ENCODE results near the gene NR1D2. TPM values are rescaled to one million over a fixed set of nuclear protein-coding genes. Genes with fewer than 3 reads are reported as not detected.
"Not testable (repeated sequence)": the region's sequence is repeated elsewhere in the genome, so short reads cannot be mapped to it uniquely, and the experiment has no call there.

Gene NR1D2
- total RNA-seq, 1 donor from 2014 or later, result 3.0 TPM

DNA sequence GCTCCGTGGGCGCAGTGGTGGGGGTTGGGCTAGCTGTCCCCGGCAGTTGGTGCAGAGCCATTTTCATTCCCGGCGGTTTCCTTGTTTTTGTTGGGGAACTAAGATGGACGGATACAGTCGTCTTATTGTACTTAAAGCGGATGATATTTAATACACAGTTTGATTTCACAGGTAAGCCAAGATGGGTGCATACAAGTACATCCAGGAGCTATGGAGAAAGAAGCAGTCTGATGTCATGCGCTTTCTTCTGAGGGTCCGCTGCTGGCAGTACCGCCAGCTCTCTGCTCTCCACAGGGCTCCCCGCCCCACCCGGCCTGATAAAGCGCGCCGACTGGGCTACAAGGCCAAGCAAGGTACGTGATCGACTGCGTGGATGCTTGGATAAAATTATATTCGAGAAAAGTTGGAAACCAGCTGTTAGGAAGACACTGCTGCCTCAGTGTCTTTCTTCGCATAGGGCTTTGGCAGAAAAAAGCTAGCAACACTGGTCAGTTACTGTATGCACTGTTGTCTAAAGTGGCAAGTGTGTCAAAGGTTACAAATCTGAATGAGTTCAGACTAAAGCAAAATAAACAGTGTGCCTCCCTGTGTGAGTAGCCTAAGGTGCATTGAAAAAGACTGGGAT, 27.3 kb upstream of the NR1D2 start:
- intact Hi-C loops (cut with micrococcal nuclease), result loop anchor here (1.0 to 10.0 kb wide), 7 partner anchors 28 to 1867 kb away; partner anchors contain the start of genes NGLY1, NR1D2 and UBE2E2
- H3K9me3 Mint-ChIP-seq; H3K27me3 Mint-ChIP-seq (ENCODE audit: insufficient read depth); DNase-seq (ENCODE audit: low spot score): not testable (repeated sequence)
- H3K27ac Mint-ChIP-seq, result peak overlapping the region; percentile 97
- H3K4me1 Mint-ChIP-seq (ENCODE audit: low read depth), result peaks cover 58% of the 10 kb centered on the region
- peak overlapping the region; percentile 99 for H3K4me3 Mint-ChIP-seq
- H3K36me3 Mint-ChIP-seq (ENCODE audit: low read depth), result peaks cover 49% of the 10 kb centered on the region

DNA sequence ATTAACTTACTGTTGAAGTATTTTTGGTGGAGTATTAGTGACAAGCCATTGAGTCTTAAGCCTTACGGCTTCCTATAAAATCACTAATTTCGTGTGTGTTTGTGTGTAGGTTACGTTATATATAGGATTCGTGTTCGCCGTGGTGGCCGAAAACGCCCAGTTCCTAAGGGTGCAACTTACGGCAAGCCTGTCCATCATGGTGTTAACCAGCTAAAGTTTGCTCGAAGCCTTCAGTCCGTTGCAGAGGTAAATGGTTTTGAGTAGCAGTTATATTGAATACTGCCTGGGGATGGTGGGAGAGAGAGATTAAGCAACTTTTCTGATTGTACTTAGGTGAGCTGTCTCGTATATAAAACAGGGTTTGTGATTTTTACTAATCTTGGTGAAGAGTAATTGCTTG, 26.8 kb upstream of the NR1D2 start:
- H3K27ac Mint-ChIP-seq, result peak overlapping the region; percentile 97
- intact Hi-C loops (cut with micrococcal nuclease), result loop anchor here (5.0 to 10.0 kb wide), 3 partner anchors 476 to 1866 kb away; partner anchors contain the start of genes NGLY1 and UBE2E2
- peaks cover 49% of the 10 kb centered on the region for H3K36me3 Mint-ChIP-seq (ENCODE audit: low read depth)
- H3K27me3 Mint-ChIP-seq (ENCODE audit: insufficient read depth); DNase-seq (ENCODE audit: low spot score); H3K9me3 Mint-ChIP-seq: not testable (repeated sequence)
- H3K4me1 Mint-ChIP-seq (ENCODE audit: low read depth), result peaks cover 58% of the 10 kb centered on the region
- peak overlapping the region; percentile 99 for H3K4me3 Mint-ChIP-seq

GRCh38 chr3:23919628-23920027, 25.5 kb upstream of the NR1D2 start:
- intact Hi-C loops (cut with micrococcal nuclease), result loop anchor here (5.0 to 10.0 kb wide), 3 partner anchors 477 to 1865 kb away; partner anchors contain the start of genes NGLY1 and UBE2E2
- H3K27me3 Mint-ChIP-seq (ENCODE audit: insufficient read depth), result peaks cover 8% of the 10 kb centered on the region
- peak overlapping the region; percentile 99 for H3K4me3 Mint-ChIP-seq
- no peak for DNase-seq (ENCODE audit: low spot score)
- no peaks in the 10 kb centered on the region for H3K9me3 Mint-ChIP-seq
- H3K27ac Mint-ChIP-seq, result no peak overlapping the region
- peaks cover 58% of the 10 kb centered on the region for H3K4me1 Mint-ChIP-seq (ENCODE audit: low read depth)
- H3K36me3 Mint-ChIP-seq (ENCODE audit: low read depth), result peaks cover 49% of the 10 kb centered on the region

GRCh38 chr3:23920151-23920655, 24.9 kb upstream of the NR1D2 start:
- H3K9me3 Mint-ChIP-seq, result no peaks in the 10 kb centered on the region
- H3K27ac Mint-ChIP-seq, result no peak overlapping the region
- peaks cover 46% of the 10 kb centered on the region for H3K36me3 Mint-ChIP-seq (ENCODE audit: low read depth)
- H3K4me1 Mint-ChIP-seq (ENCODE audit: low read depth), result peaks cover 52% of the 10 kb centered on the region
- no peak for DNase-seq (ENCODE audit: low spot score)
- H3K27me3 Mint-ChIP-seq (ENCODE audit: insufficient read depth), result peaks cover 8% of the 10 kb centered on the region
- peak overlapping the region; percentile 99 for H3K4me3 Mint-ChIP-seq
- intact Hi-C loops (cut with micrococcal nuclease), result no loop called here

DNA sequence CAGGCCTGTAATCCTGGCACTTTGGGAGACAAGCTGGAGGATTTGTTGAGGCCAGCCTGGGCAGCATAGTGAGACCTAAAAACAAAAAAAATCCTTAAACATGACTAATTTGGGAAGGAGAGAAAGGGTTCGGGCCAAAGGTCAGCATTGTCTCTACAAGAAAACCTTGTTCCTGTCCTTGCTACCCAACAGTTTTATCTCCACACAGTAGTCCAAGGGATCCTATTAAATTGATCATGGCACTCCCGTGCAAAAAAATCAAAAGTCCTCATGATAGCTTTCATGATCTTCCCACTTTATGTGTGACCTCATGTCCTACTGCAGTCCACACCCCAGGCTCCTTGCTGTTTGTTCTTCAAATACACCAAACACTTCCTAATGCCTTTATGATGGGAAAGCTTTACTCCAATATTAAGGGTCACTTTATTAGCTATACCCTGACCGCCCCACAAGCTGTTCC, 24.0 kb upstream of the NR1D2 start:
- DNase-seq (ENCODE audit: low spot score), result no peak
- intact Hi-C loops (cut with micrococcal nuclease), result no loop called here
- H3K36me3 Mint-ChIP-seq (ENCODE audit: low read depth), result peaks cover 42% of the 10 kb centered on the region
- H3K9me3 Mint-ChIP-seq, result no peaks in the 10 kb centered on the region
- peaks cover 44% of the 10 kb centered on the region for H3K4me1 Mint-ChIP-seq (ENCODE audit: low read depth)
- H3K27ac Mint-ChIP-seq, result no peak overlapping the region
- H3K27me3 Mint-ChIP-seq (ENCODE audit: insufficient read depth), result peaks cover 3% of the 10 kb centered on the region
- no peak overlapping the region for H3K4me3 Mint-ChIP-seq

- H3K4me1 Mint-ChIP-seq (ENCODE audit: low read depth), result peaks cover 20% of the 10 kb centered on the region
- DNase-seq (ENCODE audit: low spot score), result no peak
- peaks cover 5% of the 10 kb centered on the region for H3K27me3 Mint-ChIP-seq (ENCODE audit: insufficient read depth)
- intact Hi-C loops (cut with micrococcal nuclease), result no loop called here
- peaks cover 25% of the 10 kb centered on the region for H3K36me3 Mint-ChIP-seq (ENCODE audit: low read depth)
- no peak overlapping the region for H3K27ac Mint-ChIP-seq
- H3K4me3 Mint-ChIP-seq, result no peak overlapping the region
- no peaks in the 10 kb centered on the region for H3K9me3 Mint-ChIP-seq
These were observed 21.3 kb upstream of the NR1D2 start for GRCh38 chr3:23923786-23924185.

DNA sequence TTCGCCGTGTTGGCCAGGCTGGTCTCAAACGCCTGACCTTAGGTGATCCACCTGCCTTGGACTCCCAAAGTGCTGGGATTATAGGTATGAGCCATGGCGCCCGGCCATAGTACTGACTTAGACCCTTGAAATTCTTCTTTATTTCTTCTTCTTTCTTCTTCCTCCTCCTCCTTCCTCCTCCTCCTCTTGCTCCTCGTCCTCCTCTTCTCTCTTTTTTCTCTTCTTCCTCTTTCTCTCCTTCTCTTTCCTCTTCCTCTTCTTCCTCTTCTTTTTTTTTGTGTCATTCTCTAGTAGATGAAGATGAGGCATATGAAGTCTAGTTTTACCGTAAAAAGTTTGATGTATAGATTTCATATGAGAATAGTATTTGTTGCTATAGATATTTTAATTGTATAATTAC, 18.8 kb upstream of the NR1D2 start:
- H3K36me3 Mint-ChIP-seq (ENCODE audit: low read depth), result peaks cover 5% of the 10 kb centered on the region
- no peak overlapping the region for H3K27ac Mint-ChIP-seq
- DNase-seq (ENCODE audit: low spot score), result no peak
- intact Hi-C loops (cut with micrococcal nuclease), result no loop called here
- H3K9me3 Mint-ChIP-seq, result no peaks in the 10 kb centered on the region
- H3K27me3 Mint-ChIP-seq (ENCODE audit: insufficient read depth), result peaks cover 5% of the 10 kb centered on the region
- H3K4me3 Mint-ChIP-seq, result no peak overlapping the region
- no peaks in the 10 kb centered on the region for H3K4me1 Mint-ChIP-seq (ENCODE audit: low read depth)

- intact Hi-C loops (cut with micrococcal nuclease), result no loop called here
- no peak overlapping the region for H3K27ac Mint-ChIP-seq
- H3K4me3 Mint-ChIP-seq, result no peak overlapping the region
- no peaks in the 10 kb centered on the region for H3K4me1 Mint-ChIP-seq (ENCODE audit: low read depth)
- peaks cover 2% of the 10 kb centered on the region for H3K27me3 Mint-ChIP-seq (ENCODE audit: insufficient read depth)
- H3K36me3 Mint-ChIP-seq (ENCODE audit: low read depth), result no peaks in the 10 kb centered on the region
- DNase-seq (ENCODE audit: low spot score), result no peak
- no peaks in the 10 kb centered on the region for H3K9me3 Mint-ChIP-seq
These were observed 18.4 kb upstream of the NR1D2 start for GRCh38 chr3:23926736-23927135.

DNA sequence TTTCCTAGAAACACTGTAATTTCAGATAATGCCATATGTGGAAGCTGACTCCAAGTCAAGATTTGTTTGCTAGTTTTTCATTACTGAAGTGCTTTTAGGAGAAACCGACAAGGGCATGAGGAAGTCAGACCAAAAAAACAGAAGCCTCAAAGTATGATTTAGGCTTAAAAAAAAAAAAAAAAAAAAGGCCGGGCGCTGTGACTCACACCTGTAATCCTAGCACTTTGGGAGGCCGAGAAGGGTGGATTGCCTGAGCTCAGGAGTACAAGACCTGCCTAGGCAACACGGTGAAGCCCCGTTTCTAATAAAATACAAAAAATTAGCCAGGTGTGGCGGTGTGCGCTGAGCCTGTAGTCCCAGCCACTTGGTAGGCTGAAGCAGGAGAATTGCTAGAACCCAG, 16.6 kb upstream of the NR1D2 start:
- intact Hi-C loops (cut with micrococcal nuclease), result no loop called here
- H3K27ac Mint-ChIP-seq, result no peak overlapping the region
- no peaks in the 10 kb centered on the region for H3K36me3 Mint-ChIP-seq (ENCODE audit: low read depth)

DNA sequence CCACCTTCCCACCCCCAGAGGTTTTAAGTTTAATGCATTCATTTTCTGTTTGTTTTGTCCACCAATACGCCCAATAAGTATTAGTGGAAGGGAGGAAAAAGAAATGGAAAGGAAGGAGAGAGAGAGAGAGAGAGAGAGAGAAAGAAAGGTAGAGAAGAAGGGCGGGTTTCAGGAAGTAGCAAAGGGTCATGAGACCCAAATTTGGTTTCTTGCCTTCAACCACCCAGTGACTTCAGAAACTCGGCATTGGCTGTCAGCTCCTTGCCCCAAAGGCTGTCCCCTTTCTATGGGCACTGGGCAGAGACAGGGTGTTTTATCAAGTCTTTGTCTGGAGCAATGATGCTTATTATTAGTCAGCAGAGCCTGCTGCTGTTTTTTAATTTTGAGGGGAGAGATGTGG, 13.5 kb upstream of the NR1D2 start:
- Mint-ChIP-seq H3K27ac (no peak overlapping the region), H3K4me1 (ENCODE audit: low read depth) (no peaks in the 10 kb centered on the region), H3K27me3 (ENCODE audit: insufficient read depth) (peaks cover 3% of the 10 kb centered on the region), H3K36me3 (ENCODE audit: low read depth) (no peaks in the 10 kb centered on the region), H3K4me3 (no peak overlapping the region), H3K9me3 (no peaks in the 10 kb centered on the region)
- DNase-seq (ENCODE audit: low spot score), result no peak
- intact Hi-C loops (cut with micrococcal nuclease), result no loop called here

More for the DNA sequence above, 16.6 kb upstream of the NR1D2 start:
- no peaks in the 10 kb centered on the region for H3K9me3 Mint-ChIP-seq
- no peak overlapping the region for H3K4me3 Mint-ChIP-seq
- peaks cover 2% of the 10 kb centered on the region for H3K27me3 Mint-ChIP-seq (ENCODE audit: insufficient read depth)
- H3K4me1 Mint-ChIP-seq (ENCODE audit: low read depth), result no peaks in the 10 kb centered on the region
- DNase-seq (ENCODE audit: low spot score), result no peak

GRCh38 chr3:23932571-23932970, 12.5 kb upstream of the NR1D2 start:
- intact Hi-C loops (cut with micrococcal nuclease), result no loop called here
- DNase-seq (ENCODE audit: low spot score), result no peak
- H3K27ac Mint-ChIP-seq, result no peak overlapping the region
- peaks cover 9% of the 10 kb centered on the region for H3K27me3 Mint-ChIP-seq (ENCODE audit: insufficient read depth)
- no peaks in the 10 kb centered on the region for H3K4me1 Mint-ChIP-seq (ENCODE audit: low read depth)
- H3K36me3 Mint-ChIP-seq (ENCODE audit: low read depth), result no peaks in the 10 kb centered on the region
- no peak overlapping the region for H3K4me3 Mint-ChIP-seq
- no peaks in the 10 kb centered on the region for H3K9me3 Mint-ChIP-seq

DNA sequence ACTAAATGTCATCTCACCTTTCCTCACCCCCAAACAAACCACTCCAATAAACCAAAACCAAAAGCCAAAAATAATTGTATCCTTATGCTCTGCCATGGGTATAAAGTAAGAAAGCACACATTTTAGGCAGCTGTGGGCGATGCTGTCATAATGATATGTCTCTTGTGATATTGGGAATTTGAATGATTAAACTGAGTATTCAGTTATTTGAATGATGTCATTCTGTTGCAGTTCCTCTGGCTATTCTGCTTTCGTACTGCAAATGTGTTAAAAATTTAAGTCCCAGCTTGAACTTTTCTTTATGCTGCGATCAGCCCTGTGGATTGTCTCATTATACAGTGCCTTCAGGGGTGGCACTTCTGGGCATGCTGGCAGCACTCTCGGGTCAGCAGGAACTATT, 10.8 kb upstream of the NR1D2 start:
- no peaks in the 10 kb centered on the region for H3K9me3 Mint-ChIP-seq
- peaks cover 12% of the 10 kb centered on the region for H3K27me3 Mint-ChIP-seq (ENCODE audit: insufficient read depth)
- no peak for DNase-seq (ENCODE audit: low spot score)
- intact Hi-C loops (cut with micrococcal nuclease), result no loop called here
- no peak overlapping the region for H3K4me3 Mint-ChIP-seq
- no peak overlapping the region for H3K27ac Mint-ChIP-seq
- H3K36me3 Mint-ChIP-seq (ENCODE audit: low read depth), result no peaks in the 10 kb centered on the region
- H3K4me1 Mint-ChIP-seq (ENCODE audit: low read depth), result no peaks in the 10 kb centered on the region

DNA sequence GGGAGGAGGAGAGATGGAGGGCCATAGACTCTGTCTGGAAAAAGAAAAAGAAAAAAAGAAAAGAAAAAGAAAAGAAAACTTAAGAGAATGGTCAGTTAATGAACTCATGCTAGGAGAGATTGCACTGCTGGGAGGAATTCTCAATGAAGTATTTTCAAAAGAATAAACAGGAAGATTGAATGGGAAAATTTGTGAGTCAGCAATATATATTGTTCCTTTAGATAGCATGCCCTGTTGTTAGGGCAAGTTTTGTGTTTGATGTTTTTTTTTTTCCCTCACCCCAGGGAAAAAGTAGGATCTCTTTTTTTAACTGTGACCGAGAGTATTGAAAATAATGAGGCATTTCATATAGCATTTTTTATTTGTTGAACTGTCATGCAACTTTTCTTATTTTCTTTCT, 7.8 kb upstream of the NR1D2 start:
- no peaks in the 10 kb centered on the region for H3K36me3 Mint-ChIP-seq (ENCODE audit: low read depth)
- intact Hi-C loops (cut with micrococcal nuclease), result no loop called here
- H3K27me3 Mint-ChIP-seq (ENCODE audit: insufficient read depth), result peaks cover 12% of the 10 kb centered on the region
- H3K27ac Mint-ChIP-seq, result no peak overlapping the region
- no peak overlapping the region for H3K4me3 Mint-ChIP-seq
- no peaks in the 10 kb centered on the region for H3K4me1 Mint-ChIP-seq (ENCODE audit: low read depth)
- H3K9me3 Mint-ChIP-seq, result no peaks in the 10 kb centered on the region
- DNase-seq (ENCODE audit: low spot score), result no peak

Measured in activated T-helper 1 cell treated with anti-CD3 and anti-CD28 coated beads, Interleukin-12 subunit alpha, Interleukin-12 subunit beta, Interleukin-2, Interleukin-4 antibody, amounts not matched to agents 30 ng/mL and 10 ng/mL and 1 ng/mL, durations not matched to agents 14 hours and 24 hours and 36 hours (primary cell).